Fibroblast of lung (primary cell): ENCODE results near the gene C1RL.

Experiments used
- EZH2 ChIP-seq: IDR thresholded peaks from 2 replicates; pipeline ENCODE4 v1.5.1; 2012; ENCODE audit warnings: low read length, control low read depth, mild to moderate bottlenecking; ENCODE audit errors: missing control alignments
- TF ChIP-seq, protein P1 (sequence below), 2 donors: IDR thresholded peaks in 1 of 2; conservative IDR thresholded peaks in 1 of 2; 1 replicate in 1 of 2; 2 replicates in 1 of 2; pipeline ENCODE4 v1.5.1; 2011 to 2012; ENCODE audit warnings: low read length in 2 of 2, control low read depth in 1 of 2, inconsistent platforms in 1 of 2, low read depth in 1 of 2, mild to moderate bottlenecking in 1 of 2

DNA sequence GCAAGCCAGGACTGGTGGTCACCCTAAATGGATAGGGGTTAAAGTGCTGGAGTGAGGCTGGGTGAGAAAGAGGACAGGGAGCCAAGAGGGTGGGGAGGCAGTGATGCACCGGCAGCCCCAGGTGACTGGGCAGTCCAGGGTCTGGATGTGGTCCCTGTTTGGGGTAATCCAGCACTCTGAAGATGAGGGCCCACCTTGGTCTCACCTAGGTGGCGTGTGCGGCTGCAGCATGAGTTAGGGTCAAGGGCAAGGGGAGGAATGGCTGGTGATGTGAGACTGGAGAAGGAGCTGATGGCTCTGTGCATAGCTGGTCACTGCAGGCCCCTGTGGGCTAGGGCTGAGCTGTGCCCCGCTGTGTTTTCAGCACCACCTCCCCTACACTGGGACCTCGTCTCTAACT, 1.6 kb upstream of the C1RL start:
- TF ChIP-seq, protein P1, sequence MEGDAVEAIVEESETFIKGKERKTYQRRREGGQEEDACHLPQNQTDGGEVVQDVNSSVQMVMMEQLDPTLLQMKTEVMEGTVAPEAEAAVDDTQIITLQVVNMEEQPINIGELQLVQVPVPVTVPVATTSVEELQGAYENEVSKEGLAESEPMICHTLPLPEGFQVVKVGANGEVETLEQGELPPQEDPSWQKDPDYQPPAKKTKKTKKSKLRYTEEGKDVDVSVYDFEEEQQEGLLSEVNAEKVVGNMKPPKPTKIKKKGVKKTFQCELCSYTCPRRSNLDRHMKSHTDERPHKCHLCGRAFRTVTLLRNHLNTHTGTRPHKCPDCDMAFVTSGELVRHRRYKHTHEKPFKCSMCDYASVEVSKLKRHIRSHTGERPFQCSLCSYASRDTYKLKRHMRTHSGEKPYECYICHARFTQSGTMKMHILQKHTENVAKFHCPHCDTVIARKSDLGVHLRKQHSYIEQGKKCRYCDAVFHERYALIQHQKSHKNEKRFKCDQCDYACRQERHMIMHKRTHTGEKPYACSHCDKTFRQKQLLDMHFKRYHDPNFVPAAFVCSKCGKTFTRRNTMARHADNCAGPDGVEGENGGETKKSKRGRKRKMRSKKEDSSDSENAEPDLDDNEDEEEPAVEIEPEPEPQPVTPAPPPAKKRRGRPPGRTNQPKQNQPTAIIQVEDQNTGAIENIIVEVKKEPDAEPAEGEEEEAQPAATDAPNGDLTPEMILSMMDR (conservative IDR thresholded peaks at IDR 0.05 in 1 of 2, IDR thresholded peaks at IDR 0.05 in 1 of 2; ENCODE audit: low read depth in 1 of 2, low read length in 2 of 2) = no peak
- no peak for TF ChIP-seq EZH2
